H9 (cell line): ENCODE data around the gene FMN1. TPM values are rescaled to one million over a fixed set of nuclear protein-coding genes. Genes with fewer than 3 reads are reported as not detected.
A peak's percentile ranks its signal among the peaks of the same experiment; 100 is the strongest.

Source experiments
- DNase-seq: peaks from one replicate; pipeline ENCODE4 v3.0.0-alpha.2; 2017
- H2AFZ ChIP-seq: one replicate; pipeline ENCODE4 v1.6.1; 2013; ENCODE audit warnings: mild to moderate bottlenecking, low read length, control low read depth, moderate library complexity
- H2AK5ac ChIP-seq: 2 replicates; pipeline ENCODE4 v1.6.1; 2013; ENCODE audit warnings: low read length, control low read depth, mixed read lengths; ENCODE audit not compliant: insufficient read length
- H2BK120ac ChIP-seq: one replicate; pipeline ENCODE4 v1.6.1; 2013; ENCODE audit warnings: low read depth, mild to moderate bottlenecking, low read length, control low read depth, inconsistent platforms; ENCODE audit not compliant: poor library complexity, severe bottlenecking
- H2BK12ac ChIP-seq: 2 replicates; pipeline ENCODE4 v1.6.1; 2013; ENCODE audit warnings: low read length, control low read depth, mixed read lengths, low read depth; ENCODE audit not compliant: insufficient read length
- H2BK15ac ChIP-seq: 2 replicates; pipeline ENCODE4 v1.6.1; 2013; ENCODE audit warnings: low read depth, low read length, control low read depth
- H2BK20ac ChIP-seq: one replicate; pipeline ENCODE4 v1.6.1; 2013; ENCODE audit warnings: low read depth, mild to moderate bottlenecking, low read length, control low read depth, inconsistent platforms; ENCODE audit not compliant: poor library complexity, severe bottlenecking
- H2BK5ac ChIP-seq: 2 replicates; pipeline ENCODE4 v1.6.1; 2013; ENCODE audit warnings: low read length, control low read depth, mixed read lengths; ENCODE audit not compliant: insufficient read length
- H3K14ac ChIP-seq: 2 replicates; pipeline ENCODE4 v1.6.1; 2013; ENCODE audit warnings: low read length, control low read depth; ENCODE audit not compliant: insufficient read depth
- H3K18ac ChIP-seq: 2 replicates; pipeline ENCODE4 v1.6.1; 2013; ENCODE audit warnings: low read depth, mild to moderate bottlenecking, mixed read lengths, low read length, control low read depth; ENCODE audit not compliant: insufficient read length
- H3K23ac ChIP-seq: 2 replicates; pipeline ENCODE4 v1.6.1; 2013; ENCODE audit warnings: low read length, control low read depth, mixed read lengths, low read depth; ENCODE audit not compliant: insufficient read length
- H3K23me2 ChIP-seq: 2 replicates; pipeline ENCODE4 v1.6.1; 2013; ENCODE audit warnings: low read depth, mild to moderate bottlenecking, mixed read lengths, low read length, control low read depth; ENCODE audit not compliant: insufficient read length, poor library complexity, severe bottlenecking
- H3K27ac ChIP-seq: 2 replicates; pipeline ENCODE4 v1.5.1; 2013; ENCODE audit warnings: low read length, control low read depth, mixed read lengths, low read depth; ENCODE audit not compliant: insufficient read length
- H3K27me3 ChIP-seq: 2 replicates; pipeline ENCODE4 v1.6.1; 2013; ENCODE audit warnings: low read length, control low read depth, inconsistent platforms; ENCODE audit not compliant: insufficient read depth
- H3K4ac ChIP-seq: 2 replicates; pipeline ENCODE4 v1.6.1; 2013; ENCODE audit warnings: low read depth, mild to moderate bottlenecking, control low read depth, inconsistent platforms, low read length, moderate library complexity
- H3K4me1 ChIP-seq: 2 replicates; pipeline ENCODE4 v1.6.1; 2013; ENCODE audit warnings: low read length, control low read depth, inconsistent platforms; ENCODE audit not compliant: insufficient read depth
- H3K4me2 ChIP-seq: 2 replicates; pipeline ENCODE4 v1.6.1; 2013; ENCODE audit warnings: low read length, control low read depth, mixed read lengths; ENCODE audit not compliant: insufficient read length, insufficient read depth
- H3K56ac ChIP-seq: 2 replicates; pipeline ENCODE4 v1.6.1; 2013; ENCODE audit warnings: low read depth, mild to moderate bottlenecking, mixed read lengths, low read length, control low read depth; ENCODE audit not compliant: insufficient read length
- H3K79me1 ChIP-seq: 2 replicates; pipeline ENCODE4 v1.6.1; 2013; ENCODE audit warnings: low read depth, mild to moderate bottlenecking, moderate library complexity, low read length, control low read depth, inconsistent platforms; ENCODE audit not compliant: insufficient read depth, poor library complexity, severe bottlenecking
- H3K79me2 ChIP-seq: 2 replicates; pipeline ENCODE4 v1.6.1; 2013; ENCODE audit warnings: low read length, control low read depth, inconsistent platforms; ENCODE audit not compliant: insufficient read depth
- H3K9ac ChIP-seq: 2 replicates; pipeline ENCODE4 v1.6.1; 2013; ENCODE audit warnings: low read length, control low read depth, mixed read lengths; ENCODE audit not compliant: insufficient read length; ENCODE audit errors: extremely low read depth
- H3K9me3 ChIP-seq: one replicate; pipeline ENCODE4 v1.6.1; 2013; ENCODE audit warnings: low read depth, low read length, inconsistent platforms; ENCODE audit not compliant: control insufficient read depth
- H3T11ph ChIP-seq: one replicate; pipeline ENCODE4 v1.6.1; 2013; ENCODE audit warnings: mild to moderate bottlenecking, low read length, control low read depth, inconsistent platforms
- H4K20me1 ChIP-seq: one replicate; pipeline ENCODE4 v1.6.1; 2013; ENCODE audit not compliant: control insufficient read depth, insufficient read length, insufficient read depth
- H4K5ac ChIP-seq: 2 replicates; pipeline ENCODE4 v1.6.1; 2013; ENCODE audit warnings: low read depth, mild to moderate bottlenecking, mixed read lengths, low read length, control low read depth; ENCODE audit not compliant: insufficient read length
- H4K8ac ChIP-seq: replicated peaks from 2 replicates; pipeline ENCODE4 v1.6.1; 2013; ENCODE audit warnings: low read length, control low read depth, mixed read lengths, low read depth; ENCODE audit not compliant: insufficient read length
- H4K91ac ChIP-seq: 2 replicates; pipeline ENCODE4 v1.6.1; 2013; ENCODE audit warnings: low read depth, mild to moderate bottlenecking, moderate library complexity, mixed read lengths, low read length, control low read depth; ENCODE audit not compliant: insufficient read length
- H3K27ac Mint-ChIP-seq, 3 experiments: 2 replicates in 2 of 3; 3 replicates in 1 of 3; pipeline ENCODE4 v1.8.0; 2020 to 2021; ENCODE audit warnings: mixed read lengths in 3 of 3, mild to moderate bottlenecking in 1 of 3, moderate library complexity in 1 of 3
- H3K27me3 Mint-ChIP-seq: 2 replicates; pipeline ENCODE4 v1.8.0; 2021; ENCODE audit warnings: low read depth, mild to moderate bottlenecking, moderate library complexity, mixed read lengths
- H3K36me3 Mint-ChIP-seq, 3 experiments: 2 replicates in 2 of 3; 3 replicates in 1 of 3; pipeline ENCODE4 v1.8.0; 2020 to 2021; ENCODE audit warnings: low read depth in 3 of 3, mixed read lengths in 3 of 3; ENCODE audit not compliant: insufficient read depth in 1 of 3
- H3K4me1 Mint-ChIP-seq, 2 experiments: 2 replicates each; pipeline ENCODE4 v1.8.0; 2020; ENCODE audit warnings: mixed read lengths in 2 of 2
- H3K4me3 Mint-ChIP-seq, 2 experiments: 2 replicates in 1 of 2; 3 replicates in 1 of 2; pipeline ENCODE4 v1.8.0; 2020 to 2021; ENCODE audit warnings: mild to moderate bottlenecking in 2 of 2, mixed read lengths in 2 of 2, moderate library complexity in 1 of 2
- H3K9me3 Mint-ChIP-seq, 2 experiments: 2 replicates in 1 of 2; 3 replicates in 1 of 2; pipeline ENCODE4 v1.8.0; 2020; ENCODE audit warnings: mild to moderate bottlenecking in 2 of 2, mixed read lengths in 2 of 2, moderate library complexity in 1 of 2
- WGBS: extraction: QIAGEN DNeasy Blood & Tissue Kit; methylation state at CpG from one replicate; pipeline ENCODE4 v1.1.7; 2013; ENCODE audit warnings: missing lambda C conversion rate, low lambda C conversion rate, mixed read lengths; ENCODE audit not compliant: insufficient read length; ENCODE audit errors: extremely low coverage; 5-methylcytosine and 5-hydroxymethylcytosine counted together
- total RNA-seq: library from RNA; stranded (reverse); gene quantifications from 2 replicates; pipeline ENCODE4 v1.2.1, GENCODE V29; 2021
- TF ChIP-seq, protein P1 (sequence below): fragments of 200-600 bp; sonication (generic); conservative IDR thresholded peaks from 3 replicates; pipeline ENCODE4 v1.8.0; 2021; ENCODE audit warnings: antibody characterized with exemption, mild to moderate bottlenecking

Gene FMN1
- total RNA-seq, 1 experiment from 2014 or later = 1.9 TPM

DNA sequence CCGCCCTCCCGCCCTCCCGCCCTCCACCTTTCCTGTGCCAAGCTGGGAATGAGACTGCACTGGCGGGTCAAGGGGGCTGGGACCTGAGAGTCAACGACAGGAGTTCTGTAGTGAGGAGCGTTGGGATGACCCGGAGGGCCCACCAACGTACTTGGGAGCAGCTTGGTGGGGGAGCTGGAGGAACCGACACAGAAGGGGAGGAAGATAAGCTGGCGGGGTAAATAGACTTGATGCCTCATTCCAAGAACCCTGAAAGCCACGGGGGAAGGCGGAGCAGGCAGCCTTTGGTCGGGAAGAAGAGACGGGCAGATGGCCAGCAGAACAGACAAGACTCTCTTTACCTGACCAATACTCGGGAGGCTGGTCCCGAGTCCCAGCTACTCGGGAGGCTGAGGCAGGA lies 277 bp downstream of the FMN1 start:
- no peak overlapping the region for H2AFZ ChIP-seq
- no peaks in the 10 kb centered on the region for H3K36me3 Mint-ChIP-seq

More for the DNA sequence above, 277 bp downstream of the FMN1 start:
- no peaks in the 10 kb centered on the region; the same call in 1 of the 2 replicates for H3K4me1 ChIP-seq
- peaks cover 20 to 28% of the 10 kb centered on the region in 2 experiments for H3K4me1 Mint-ChIP-seq
- peak overlapping the region; percentile 55 for H3K4me2 ChIP-seq
- H3K9me3 ChIP-seq = no peaks in the 10 kb centered on the region
- H2BK20ac ChIP-seq = no peak overlapping the region
- TF ChIP-seq, protein P1, sequence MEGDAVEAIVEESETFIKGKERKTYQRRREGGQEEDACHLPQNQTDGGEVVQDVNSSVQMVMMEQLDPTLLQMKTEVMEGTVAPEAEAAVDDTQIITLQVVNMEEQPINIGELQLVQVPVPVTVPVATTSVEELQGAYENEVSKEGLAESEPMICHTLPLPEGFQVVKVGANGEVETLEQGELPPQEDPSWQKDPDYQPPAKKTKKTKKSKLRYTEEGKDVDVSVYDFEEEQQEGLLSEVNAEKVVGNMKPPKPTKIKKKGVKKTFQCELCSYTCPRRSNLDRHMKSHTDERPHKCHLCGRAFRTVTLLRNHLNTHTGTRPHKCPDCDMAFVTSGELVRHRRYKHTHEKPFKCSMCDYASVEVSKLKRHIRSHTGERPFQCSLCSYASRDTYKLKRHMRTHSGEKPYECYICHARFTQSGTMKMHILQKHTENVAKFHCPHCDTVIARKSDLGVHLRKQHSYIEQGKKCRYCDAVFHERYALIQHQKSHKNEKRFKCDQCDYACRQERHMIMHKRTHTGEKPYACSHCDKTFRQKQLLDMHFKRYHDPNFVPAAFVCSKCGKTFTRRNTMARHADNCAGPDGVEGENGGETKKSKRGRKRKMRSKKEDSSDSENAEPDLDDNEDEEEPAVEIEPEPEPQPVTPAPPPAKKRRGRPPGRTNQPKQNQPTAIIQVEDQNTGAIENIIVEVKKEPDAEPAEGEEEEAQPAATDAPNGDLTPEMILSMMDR = no peak
- H3K4ac ChIP-seq = no peak overlapping the region
- peaks cover 19% of the 10 kb centered on the region for H3K27me3 Mint-ChIP-seq
- no peak for DNase-seq
- no peak overlapping the region for H2BK12ac ChIP-seq
- no peak overlapping the region for H4K8ac ChIP-seq
- no peaks in the 10 kb centered on the region for H3K79me1 ChIP-seq
- H2AK5ac ChIP-seq = no peak overlapping the region
- H3K9me3 Mint-ChIP-seq = no peaks in the 10 kb centered on the region
- H4K5ac ChIP-seq = no peak overlapping the region
- H2BK5ac ChIP-seq = no peak overlapping the region
- peak overlapping the region; percentile 74 to 95 for H3K4me3 Mint-ChIP-seq
- no peak overlapping the region for H3K18ac ChIP-seq
- no peaks in the 10 kb centered on the region for H4K20me1 ChIP-seq
- no peak overlapping the region for H3K27ac ChIP-seq
- no CpG with 5 or more reads among the region's 17 CpGs for WGBS
- no peak overlapping the region for H2BK120ac ChIP-seq
- peaks cover 4% of the 10 kb centered on the region for H3K23me2 ChIP-seq
- no peak overlapping the region for H3K23ac ChIP-seq
- H3T11ph ChIP-seq = no peak overlapping the region
- no peak overlapping the region for H3K9ac ChIP-seq
- H2BK15ac ChIP-seq = no peak overlapping the region
- H3K27ac Mint-ChIP-seq = peak overlapping the region in 2 of 3 experiments; percentile 77 to 81; a peak in 4 of 7 replicates
- H3K79me2 ChIP-seq = no peaks in the 10 kb centered on the region
- H3K14ac ChIP-seq = no peak overlapping the region
- no peak overlapping the region for H3K56ac ChIP-seq
- no peak overlapping the region for H4K91ac ChIP-seq
- H3K27me3 ChIP-seq = no peaks in the 10 kb centered on the region
